Natural killer cell (primary cell): ENCODE measurements around the gene MYO16. TPM values are rescaled to one million over a fixed set of nuclear protein-coding genes. Genes with fewer than 3 reads are reported as not detected.

ENCODE experiments used
- ATAC-seq, 3 donors: fragments of 150-1000 bp in 2 of 3; fragments of 200-7000 bp in 1 of 3; cut with Tn5 transposase; 1 replicate in 1 of 3; 2 replicates in 2 of 3; pipeline ENCODE4 v1.10.0; 2021; ENCODE audit warnings: mild to moderate bottlenecking in 2 of 3, moderate library complexity in 2 of 3
- DNase-seq, 2 donors: peaks; one replicate each; pipeline versions ENCODE4 v3.0.0 to v3.0.0-alpha.2; 2013 to 2021; ENCODE audit warnings: mixed read lengths in 1 of 2
- H3K27ac ChIP-seq: one replicate; pipeline ENCODE4 v1.5.1; 2013; ENCODE audit warnings: mild to moderate bottlenecking, low read length
- H3K27me3 ChIP-seq: one replicate; pipeline ENCODE4 v1.6.1; 2013; ENCODE audit warnings: low read length; ENCODE audit not compliant: control insufficient read depth, insufficient read depth
- H3K36me3 ChIP-seq: one replicate; pipeline ENCODE4 v1.6.1; 2013; ENCODE audit warnings: low read length; ENCODE audit not compliant: control insufficient read depth, insufficient read depth
- H3K4me1 ChIP-seq: one replicate; pipeline ENCODE4 v1.6.1; 2013; ENCODE audit warnings: low read length; ENCODE audit not compliant: control insufficient read depth, insufficient read depth
- H3K4me3 ChIP-seq: one replicate; pipeline ENCODE4 v1.5.1; 2013; ENCODE audit warnings: low read length
- H3K9me3 ChIP-seq: one replicate; pipeline ENCODE4 v1.6.1; 2013; ENCODE audit warnings: low read length; ENCODE audit not compliant: control insufficient read depth, insufficient read depth
- H3K27ac Mint-ChIP-seq, 2 donors: one replicate each; pipeline ENCODE4 v1.8.0; 2022; ENCODE audit warnings: mild to moderate bottlenecking in 2 of 2, mixed read lengths in 2 of 2, moderate library complexity in 1 of 2
- H3K27me3 Mint-ChIP-seq, 2 donors: one replicate each; pipeline ENCODE4 v1.8.0; 2022; ENCODE audit warnings: low read depth in 2 of 2, mixed read lengths in 2 of 2
- H3K36me3 Mint-ChIP-seq: one replicate; pipeline ENCODE4 v1.8.0; 2022; ENCODE audit warnings: mixed read lengths
- H3K4me1 Mint-ChIP-seq, 2 donors: one replicate each; pipeline ENCODE4 v1.8.0; 2022; ENCODE audit warnings: mixed read lengths in 2 of 2
- H3K4me3 Mint-ChIP-seq: one replicate; pipeline ENCODE4 v1.8.0; 2022; ENCODE audit warnings: mild to moderate bottlenecking, moderate library complexity, mixed read lengths
- H3K9me3 Mint-ChIP-seq, 2 donors: one replicate each; pipeline ENCODE4 v1.8.0; 2022; ENCODE audit warnings: mixed read lengths in 2 of 2
- CTCF ChIP-seq: fragments of 200-600 bp; IDR thresholded peaks from one replicate; pipeline ENCODE4 v1.8.0; 2022; ENCODE audit warnings: antibody characterized with exemption
- WGBS: methylation state at CpG from one replicate; pipeline ENCODE4 v1.1.7; 2013; ENCODE audit warnings: missing lambda C conversion rate; ENCODE audit not compliant: insufficient coverage; 5-methylcytosine and 5-hydroxymethylcytosine counted together
- intact Hi-C: fragments of 100-400 bp; cut with micrococcal nuclease; formaldehyde crosslinking; loops from one replicate; pipeline ENCODE4 v1.14.2; 2022
- total RNA-seq, 4 donors: library from RNA; stranded (reverse); fragments of 120-200 nt in 1 of 4; gene quantifications; one replicate each; pipeline versions ENCODE4 v1.2.3 to v1.2.4, GENCODE V29; 2013 to 2022

Gene MYO16
- total RNA-seq, 3 donors from 2014 or later (not counting 1 experiment from before 2014, with no cell fraction given) = 0.28 TPM; not detected in 2

GRCh38 chr13:108828086-108828815, 198.8 kb downstream of the MYO16 start:
- Mint-ChIP-seq H3K9me3 (peaks cover 3 to 5% of the 10 kb centered on the region in 2 donors), H3K4me1 (no peaks in the 10 kb centered on the region), H3K27me3 (no peaks in the 10 kb centered on the region), H3K36me3 (no peaks in the 10 kb centered on the region), H3K27ac (no peak overlapping the region), H3K4me3 (no peak overlapping the region)
- H3K36me3 ChIP-seq = no peaks in the 10 kb centered on the region
- DNase-seq (no peak), ATAC-seq (no peak)
- no peaks in the 10 kb centered on the region for H3K27me3 ChIP-seq
- H3K9me3 ChIP-seq = peaks cover 7% of the 10 kb centered on the region
- H3K4me1 ChIP-seq = no peaks in the 10 kb centered on the region
- intact Hi-C loops = no loop called here
- WGBS = 86% methylated on average over 9 of the region's 9 CpGs
- no peak for TF ChIP-seq CTCF
- no peak overlapping the region for H3K4me3 ChIP-seq
- no peak overlapping the region for H3K27ac ChIP-seq

GRCh38 chr13:108830916-108831315, 201.5 kb downstream of the MYO16 start:
- Histone ChIP-seq H3K27ac (no peak overlapping the region), H3K4me3 (no peak overlapping the region), H3K27me3 (no peaks in the 10 kb centered on the region), H3K4me1 (no peaks in the 10 kb centered on the region), H3K9me3 (peaks cover 7% of the 10 kb centered on the region), H3K36me3 (no peaks in the 10 kb centered on the region)
- H3K27me3 Mint-ChIP-seq = no peaks in the 10 kb centered on the region
- H3K4me3 Mint-ChIP-seq = no peak overlapping the region
- no peaks in the 10 kb centered on the region for H3K4me1 Mint-ChIP-seq
- TF ChIP-seq CTCF = no peak
- WGBS = no CpG with 5 or more reads among the region's 3 CpGs
- no peak overlapping the region for H3K27ac Mint-ChIP-seq
- DNase-seq (no peak), ATAC-seq (no peak)
- H3K9me3 Mint-ChIP-seq = peaks cover 3 to 5% of the 10 kb centered on the region in 2 donors
- intact Hi-C loops = no loop called here
- H3K36me3 Mint-ChIP-seq = no peaks in the 10 kb centered on the region

- Histone ChIP-seq H3K4me3 (no peak overlapping the region), H3K36me3 (no peaks in the 10 kb centered on the region), H3K27me3 (no peaks in the 10 kb centered on the region), H3K9me3 (peaks cover 1% of the 10 kb centered on the region), H3K27ac (no peak overlapping the region), H3K4me1 (no peaks in the 10 kb centered on the region)
- Mint-ChIP-seq H3K9me3 (no peaks in the 10 kb centered on the region), H3K4me1 (no peaks in the 10 kb centered on the region), H3K36me3 (no peaks in the 10 kb centered on the region), H3K27ac (no peak overlapping the region), H3K4me3 (no peak overlapping the region), H3K27me3 (no peaks in the 10 kb centered on the region)
- TF ChIP-seq CTCF = no peak
- ATAC-seq (no peak), DNase-seq (no peak)
- no CpG with 5 or more reads among the region's 1 CpG for WGBS
- intact Hi-C loops = no loop called here
Measured at GRCh38 chr13:108833531-108833930, 204.1 kb downstream of the MYO16 start.

GRCh38 chr13:108834193-108834592, 204.8 kb downstream of the MYO16 start:
- no peak for ATAC-seq
- Histone ChIP-seq H3K9me3 (no peaks in the 10 kb centered on the region), H3K27me3 (no peaks in the 10 kb centered on the region), H3K27ac (no peak overlapping the region), H3K4me3 (no peak overlapping the region), H3K36me3 (no peaks in the 10 kb centered on the region), H3K4me1 (no peaks in the 10 kb centered on the region)
- no peak overlapping the region for H3K27ac Mint-ChIP-seq
- DNase-seq = no peak
- no peak for TF ChIP-seq CTCF
- no peaks in the 10 kb centered on the region for H3K36me3 Mint-ChIP-seq
- WGBS = 77% methylated on average over 1 of the region's 1 CpG
- no peaks in the 10 kb centered on the region for H3K27me3 Mint-ChIP-seq
- no peaks in the 10 kb centered on the region for H3K9me3 Mint-ChIP-seq
- H3K4me1 Mint-ChIP-seq = no peaks in the 10 kb centered on the region
- intact Hi-C loops = no loop called here
- no peak overlapping the region for H3K4me3 Mint-ChIP-seq
